ENCODE measurements around the gene NR2C2AP.
"Not testable (repeated sequence)": the region's sequence is repeated elsewhere in the genome, so short reads cannot be mapped to it uniquely, and the experiment has no call there.

The NR2C2AP gene

DNA sequence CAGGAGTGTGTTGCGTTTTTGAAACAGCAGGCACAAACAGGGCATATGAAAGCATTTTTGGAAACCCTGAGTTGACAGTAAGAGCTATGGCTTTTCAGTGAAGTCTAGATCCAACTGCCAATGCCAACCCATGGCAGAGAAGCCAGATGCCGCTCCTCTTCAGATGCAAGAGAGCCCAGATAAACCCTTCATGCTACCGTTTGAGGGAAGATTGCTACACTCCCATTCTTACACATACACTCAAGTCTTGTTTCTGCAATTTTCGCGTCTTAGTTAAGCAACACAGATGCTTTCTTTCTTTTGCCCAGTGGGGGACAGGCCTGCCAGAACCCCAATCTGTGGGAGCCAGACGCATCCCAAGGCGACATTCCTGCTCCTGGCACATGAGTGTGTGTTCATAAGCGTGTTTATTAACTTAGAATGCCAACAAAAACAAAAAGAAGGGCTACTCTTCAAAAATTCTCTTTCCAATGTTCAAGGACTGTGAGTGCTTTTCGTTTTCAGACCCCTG, 21.7 kb downstream of the NR2C2AP start:
- no peak for DNase-seq (ENCODE audit: low read depth)

- DNase-seq (ENCODE audit: low read depth), result no peak
These were observed 23.4 kb downstream of the NR2C2AP start for GRCh38 chr19:19179548-19180441.

DNA sequence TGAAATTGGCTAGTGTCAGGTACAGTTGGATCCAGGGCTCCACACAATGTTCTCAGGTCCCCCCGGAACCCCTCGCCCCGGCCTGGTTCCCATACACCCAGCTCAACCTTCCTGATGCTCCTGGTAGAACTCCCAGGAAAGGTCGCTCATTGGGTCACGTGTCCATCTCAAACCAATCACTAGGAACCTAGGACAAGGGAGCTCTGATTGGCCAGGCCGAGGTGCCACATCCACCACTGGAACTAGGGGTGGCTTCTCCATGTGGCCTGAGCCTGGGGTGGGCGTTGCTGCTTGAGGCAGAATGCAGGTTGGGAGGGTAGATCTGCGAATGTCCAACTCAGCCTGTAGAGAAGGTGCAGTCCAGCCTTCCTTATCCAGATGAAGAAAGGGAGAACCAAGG, 26.3 kb downstream of the NR2C2AP start:
- no peak for DNase-seq (ENCODE audit: low read depth)

- not testable (repeated sequence) for DNase-seq (ENCODE audit: low read depth)
These were observed 30.0 kb downstream of the NR2C2AP start for GRCh38 chr19:19173243-19173642.

DNA sequence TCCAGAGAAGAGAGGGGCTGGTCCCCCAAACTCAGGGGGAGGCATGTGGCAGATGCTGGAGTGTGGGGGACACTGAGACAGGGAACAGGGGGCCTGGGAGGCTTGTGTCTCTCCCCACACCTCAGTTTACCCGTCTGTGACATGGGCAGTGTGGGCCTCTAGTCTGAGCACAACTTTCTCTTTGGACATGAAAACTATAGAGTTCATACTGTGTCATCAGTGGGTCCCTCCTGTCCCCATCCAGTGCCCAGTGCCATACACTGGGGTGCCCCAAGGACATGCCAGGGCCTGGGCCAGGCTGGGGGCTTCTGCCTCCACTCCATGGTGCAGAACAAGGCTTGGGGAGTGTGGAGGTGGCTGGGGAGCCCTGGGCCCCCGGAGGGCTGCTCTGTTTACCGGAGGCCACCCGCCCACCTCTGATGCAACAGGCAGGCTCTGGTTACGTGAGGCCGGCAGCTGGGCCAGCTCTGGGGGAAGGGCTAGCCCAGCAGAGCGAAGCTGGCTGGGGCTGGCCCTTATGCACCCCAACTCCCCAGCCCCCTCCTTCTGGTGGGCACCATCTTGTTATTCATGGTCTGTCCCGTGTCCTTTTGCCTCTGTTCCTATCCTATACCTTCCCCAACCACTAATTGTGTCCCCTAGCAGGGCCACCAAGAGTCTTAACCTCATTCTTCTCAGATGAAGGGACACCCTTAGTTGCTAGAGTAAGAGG, 31.2 kb downstream of the NR2C2AP start:
- no peak for DNase-seq (ENCODE audit: low read depth)

DNA sequence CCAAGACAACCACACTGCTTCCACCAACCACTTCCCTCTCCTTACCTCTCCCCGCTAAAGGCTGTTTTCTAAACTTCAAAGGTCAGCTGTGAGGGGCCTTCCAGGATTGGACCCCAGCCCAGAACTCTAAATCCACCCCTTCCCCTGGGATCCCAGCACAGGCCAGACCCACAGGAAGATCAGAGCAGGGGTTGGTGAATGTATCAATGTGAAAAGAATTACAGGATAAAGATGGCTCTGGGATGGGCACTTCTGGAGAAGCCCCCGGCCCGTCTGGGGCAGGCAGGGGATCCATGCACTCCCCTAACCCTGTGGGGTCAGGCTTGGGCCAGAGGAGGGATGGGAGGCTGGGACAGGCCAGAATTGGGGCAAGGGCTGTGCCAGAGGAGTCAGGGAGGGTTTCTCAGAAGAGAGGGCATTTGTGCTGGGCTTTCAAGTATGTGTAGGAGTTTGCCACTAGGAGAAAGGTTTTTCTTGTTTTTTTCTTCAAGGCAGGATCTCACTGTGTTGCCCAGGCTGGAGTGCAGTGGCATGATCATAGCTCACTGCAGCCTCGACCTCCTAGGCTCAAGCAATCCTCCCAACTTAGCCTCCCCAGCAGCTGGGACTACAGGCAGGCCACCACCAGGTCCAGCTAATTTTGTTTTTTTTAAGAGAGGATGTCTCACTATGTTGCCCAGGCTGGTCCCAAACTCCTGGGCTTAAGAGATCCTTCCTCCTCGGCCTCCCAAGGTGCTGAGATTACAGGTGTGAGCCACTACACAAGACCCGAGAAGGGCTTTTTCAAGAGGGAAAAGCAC, 32.1 kb downstream of the NR2C2AP start:
- no peak for DNase-seq (ENCODE audit: low read depth)

DNA sequence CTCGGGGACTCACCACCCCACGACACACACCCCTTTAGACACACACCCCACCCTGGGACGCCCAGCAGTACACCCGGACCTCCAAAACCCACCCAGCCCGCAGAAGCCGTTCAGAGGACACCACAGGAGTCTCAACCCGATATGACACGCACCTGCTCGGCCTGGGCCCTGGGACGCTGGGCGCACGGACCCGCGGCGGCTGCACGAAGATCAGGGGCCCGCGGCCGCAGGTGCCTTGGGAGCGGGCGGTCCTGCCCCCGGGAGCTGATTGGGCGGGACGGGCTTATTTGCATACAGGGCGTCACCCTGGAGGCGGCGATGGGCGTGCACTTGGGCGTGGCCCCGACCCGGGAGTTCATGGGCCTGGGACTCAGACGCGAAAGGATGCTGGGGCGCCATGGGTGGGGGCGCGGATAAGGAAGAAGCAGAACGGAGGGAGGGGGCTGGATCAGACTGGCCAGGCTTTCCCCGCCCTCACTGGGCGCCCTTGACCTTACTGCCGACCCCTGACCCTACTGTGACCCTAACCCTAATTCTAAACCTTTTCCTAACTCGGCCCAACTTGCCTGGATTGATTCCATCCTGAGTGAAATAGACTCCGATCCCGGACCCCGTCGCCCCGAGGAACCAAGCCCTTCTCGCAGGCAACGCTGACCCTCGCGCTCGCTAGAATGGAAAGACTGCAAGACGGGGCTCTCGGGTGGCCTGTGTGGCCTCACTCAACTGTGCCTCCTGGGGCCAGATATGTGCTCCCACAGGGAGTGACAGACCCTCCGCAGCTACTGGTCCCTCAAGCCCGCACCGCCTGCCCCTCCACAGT, 33.0 kb downstream of the NR2C2AP start, which contains the start of gene MEF2B:
MEF2B (minus strand) TSS at position 211 of the 820 bp plus-strand sequence. CDS start 19,528 bp downstream, outside the sequence.
- DNase-seq (ENCODE audit: low read depth), result no peak

- no peak for DNase-seq (ENCODE audit: low read depth)
These were observed 33.8 kb downstream of the NR2C2AP start for GRCh38 chr19:19169236-19170052.

- no peak for DNase-seq (ENCODE audit: low read depth)
These were observed 35.6 kb downstream of the NR2C2AP start for GRCh38 chr19:19167612-19168011.

DNA sequence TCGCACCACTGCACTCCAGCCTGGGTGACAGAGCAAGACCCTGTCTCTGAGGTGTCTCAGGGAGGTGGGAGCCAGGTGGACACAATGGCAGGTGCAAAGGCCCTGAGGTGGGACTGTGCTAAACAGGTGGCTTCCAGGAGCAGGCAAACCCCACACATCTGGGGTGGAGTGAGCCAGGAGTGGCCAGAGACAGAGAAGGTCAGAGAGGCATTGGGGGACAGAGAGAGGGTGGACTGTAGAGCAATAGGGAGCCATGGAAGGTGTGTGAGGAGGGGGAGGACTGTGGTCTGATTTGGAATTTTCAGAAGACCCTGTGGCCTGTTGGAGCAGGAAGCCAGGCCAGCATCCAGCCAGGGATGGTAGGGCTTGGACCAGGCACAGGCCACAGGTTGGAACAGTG, 37.8 kb downstream of the NR2C2AP start:
- DNase-seq (ENCODE audit: low read depth), result no peak

- DNase-seq (ENCODE audit: low read depth), result no peak
These were observed 40.7 kb downstream of the NR2C2AP start for GRCh38 chr19:19162495-19162894.

DNA sequence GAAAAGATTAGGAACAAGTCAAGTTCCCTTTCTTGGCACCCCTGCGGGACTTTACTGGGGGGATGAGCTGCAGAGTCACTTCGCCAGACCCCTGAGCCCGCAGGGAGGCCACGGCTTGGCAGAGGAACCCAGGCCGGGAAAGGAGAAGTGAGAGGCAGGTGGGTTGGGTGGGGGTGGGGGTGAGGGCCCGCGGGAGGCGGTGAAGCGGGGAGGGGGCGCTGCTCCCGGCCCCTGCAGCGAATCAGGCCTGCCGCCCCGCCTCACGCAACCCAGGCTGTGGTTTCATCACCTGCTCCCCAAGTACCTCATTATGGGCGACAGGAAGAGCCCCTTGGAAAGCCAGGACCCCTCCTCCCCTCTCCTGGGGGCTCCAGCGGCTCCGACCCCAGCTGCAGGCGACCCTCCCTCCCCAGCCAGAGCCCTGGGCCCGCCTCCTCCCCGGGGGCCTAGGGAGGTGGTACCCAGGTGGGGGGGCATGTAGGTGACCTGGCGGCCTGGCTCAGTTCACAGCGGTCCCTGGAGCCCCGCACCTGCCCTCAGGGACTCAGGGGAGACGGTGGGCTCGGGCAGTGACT, 42.7 kb downstream of the NR2C2AP start:
- no peak for DNase-seq (ENCODE audit: low read depth)

GRCh38 chr19:19159534-19159933, 43.7 kb downstream of the NR2C2AP start:
- no peak for DNase-seq (ENCODE audit: low read depth)

DNA sequence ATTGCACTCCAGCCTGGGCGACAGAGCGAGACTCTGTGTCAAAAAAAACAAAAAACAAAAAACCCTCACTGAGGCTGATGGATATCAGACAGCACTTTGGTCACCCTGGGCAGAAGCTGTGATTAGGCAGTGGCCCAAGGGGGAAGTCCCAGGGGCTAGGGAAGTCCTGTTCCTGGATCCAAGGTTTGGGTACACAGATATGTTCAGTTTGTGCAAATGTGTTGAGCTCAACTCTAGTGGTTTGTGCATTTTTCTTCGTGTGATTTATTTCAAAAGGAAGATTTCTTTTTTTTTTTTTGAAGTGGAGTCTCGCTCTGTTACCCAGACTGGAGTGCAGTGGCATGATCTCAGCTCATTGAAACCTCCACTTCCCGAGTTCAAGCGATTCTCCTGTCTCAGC, 45.4 kb downstream of the NR2C2AP start:
- no peak for DNase-seq (ENCODE audit: low read depth)

DNA sequence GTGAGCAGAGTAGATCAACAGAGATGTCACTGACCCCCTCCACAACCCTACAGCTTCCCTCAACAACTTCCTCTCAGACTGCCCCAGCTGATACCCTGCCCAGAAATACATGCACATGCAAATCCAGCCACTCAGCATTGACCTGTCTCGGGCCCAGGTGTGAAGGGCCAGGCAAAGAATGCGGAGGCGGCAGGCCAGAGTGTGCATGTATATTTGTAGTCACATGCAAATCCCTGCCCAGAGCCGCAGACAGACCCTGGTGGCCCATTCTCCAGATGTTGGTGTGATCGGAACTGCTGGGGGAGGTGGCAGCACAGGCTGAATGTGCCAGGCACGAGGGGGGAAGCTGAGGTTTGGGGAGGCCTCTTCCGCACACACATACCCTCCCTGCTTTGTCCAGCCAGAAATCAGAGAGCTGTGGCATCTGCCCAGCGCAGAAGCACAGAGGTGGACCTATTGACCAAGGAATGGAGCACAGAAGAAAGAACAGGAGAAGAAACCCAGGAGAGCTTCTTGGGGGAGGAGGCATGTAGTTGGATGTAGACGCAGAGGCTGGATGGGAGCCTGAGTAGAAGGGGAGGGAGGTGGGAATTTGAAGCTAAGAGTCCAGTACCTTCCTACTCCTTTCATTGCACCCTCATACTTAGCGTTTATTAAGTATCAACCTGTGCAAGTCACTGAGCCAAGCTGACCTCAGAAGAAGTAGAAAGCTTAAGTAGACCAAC, 47.6 kb downstream of the NR2C2AP start:
- DNase-seq (ENCODE audit: low read depth), result no peak

DNA sequence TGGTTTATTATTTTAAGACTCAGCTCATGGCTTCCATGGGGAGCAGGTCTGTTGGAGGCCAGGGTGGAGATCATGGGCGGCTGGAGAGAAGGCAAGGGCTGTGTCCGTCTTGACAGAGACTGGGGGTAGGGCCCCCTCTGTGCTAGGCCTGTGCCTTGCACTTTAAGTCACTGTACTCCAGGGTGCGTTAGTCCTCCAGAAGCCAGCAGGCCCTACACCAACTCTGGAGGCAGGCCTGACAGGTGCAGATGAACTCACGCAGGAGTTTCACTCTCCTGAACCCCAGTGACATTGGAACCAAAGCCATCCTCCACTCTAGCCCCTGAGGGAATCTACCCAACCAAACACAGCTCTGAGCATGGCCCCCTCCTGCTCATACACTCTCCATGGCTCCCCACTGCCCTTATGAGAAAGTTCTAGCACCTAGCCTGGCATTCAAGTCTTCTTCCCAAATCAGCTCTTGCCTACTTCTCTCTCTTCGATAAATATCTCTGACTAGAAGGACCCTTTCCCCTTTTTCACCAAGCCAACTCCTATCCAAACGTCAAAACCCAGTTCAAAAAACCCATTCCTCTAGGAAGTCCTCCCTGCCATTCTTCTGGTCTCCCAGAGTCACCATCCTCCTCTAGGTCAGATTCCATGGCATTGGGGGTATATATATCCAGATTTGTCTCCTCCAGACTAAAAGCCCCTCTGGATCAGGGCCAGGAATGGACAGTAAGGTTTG, 48.3 kb downstream of the NR2C2AP start:
- DNase-seq (ENCODE audit: low read depth), result no peak

- DNase-seq (ENCODE audit: low read depth), result no peak
These were observed 50.4 kb downstream of the NR2C2AP start for GRCh38 chr19:19152668-19153384.

DNA sequence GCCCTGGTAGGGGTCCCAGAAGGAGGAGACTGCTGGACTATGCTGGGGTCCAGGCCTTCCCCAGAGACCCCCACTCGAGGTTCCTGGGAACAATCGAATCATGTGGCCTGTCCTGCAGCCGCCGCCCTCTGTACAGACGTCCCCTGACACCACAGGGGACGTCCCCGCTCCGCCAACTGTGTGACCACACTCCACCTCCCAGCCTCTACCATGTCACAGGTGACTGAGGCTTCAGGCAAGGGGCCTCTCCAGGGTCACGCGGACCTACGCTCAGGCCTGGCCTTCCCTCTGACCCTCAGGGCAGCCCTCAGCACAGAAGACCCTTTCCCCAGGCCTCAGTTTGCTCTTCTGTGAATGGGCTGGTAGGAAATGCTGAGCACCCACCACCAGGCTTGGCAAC, 51.8 kb downstream of the NR2C2AP start:
- no peak for DNase-seq (ENCODE audit: low read depth)
